Stimulated activated CD8-positive, alpha-beta memory T cell treated with anti-CD3 and anti-CD28 coated beads, Interleukin-4, amount 100 ng/mL, for 1 hour (primary cell): ENCODE measurements around the gene MAPK4.
"Not testable (repeated sequence)": the region's sequence is repeated elsewhere in the genome, so short reads cannot be mapped to it uniquely, and the experiment has no call there.

Source experiments
- DNase-seq, 2 donors: peaks; one replicate each; pipeline ENCODE4 v3.0.0-alpha.2; 2020; ENCODE audit warnings: low read depth in 2 of 2, low spot score in 1 of 2

MAPK4 gene

DNA sequence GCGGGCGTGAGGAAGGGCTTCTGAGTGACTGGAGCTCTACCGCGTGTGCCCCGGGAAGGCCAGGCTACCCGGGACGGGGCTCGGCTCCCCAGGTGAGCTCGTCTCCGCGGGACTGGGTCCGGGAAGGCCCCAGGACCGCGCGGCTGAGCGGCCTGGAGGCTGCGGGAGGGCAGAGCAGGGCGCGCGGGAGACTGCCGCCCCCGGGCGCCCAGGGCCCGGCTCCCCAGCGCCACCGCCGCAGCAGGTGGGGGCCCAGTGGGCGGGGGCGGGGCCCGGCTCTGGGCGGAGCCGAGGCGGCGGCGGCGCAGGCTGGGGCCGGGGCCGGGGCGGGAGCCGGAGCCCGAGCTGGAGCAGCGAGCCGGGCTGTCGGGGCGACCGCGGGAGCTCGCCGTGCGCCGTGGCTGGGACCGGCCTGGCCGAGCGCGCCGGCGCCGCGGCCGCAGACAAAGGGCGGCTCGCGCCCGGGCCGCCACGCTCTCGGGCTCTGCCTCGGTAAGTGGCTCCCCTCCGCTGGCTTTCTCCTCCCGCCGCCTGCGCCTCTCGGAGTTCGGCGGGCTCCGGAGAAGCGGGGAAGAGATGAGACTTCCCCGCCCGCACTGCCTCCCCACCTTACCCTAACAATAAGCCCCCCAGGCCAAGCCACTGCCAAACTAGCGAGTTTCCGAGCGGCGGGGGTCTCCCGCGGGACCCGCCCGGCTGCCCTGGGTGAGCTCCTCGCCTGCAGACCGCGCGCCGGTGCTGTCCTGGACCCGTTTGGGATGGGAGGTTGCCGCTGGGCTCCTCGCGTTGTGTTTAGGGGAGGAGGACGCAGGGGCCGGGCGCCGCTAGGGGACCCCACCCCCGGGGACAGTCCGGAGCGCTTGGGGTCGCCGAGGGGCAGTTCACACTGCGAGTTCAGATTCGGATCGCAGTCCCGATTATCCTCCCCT, at the start of gene MAPK4:
MAPK4 (plus strand) TSS at position 336 of the 929 bp plus-strand sequence. CDS start 103,872 bp downstream, outside the sequence.
- no peak for DNase-seq

DNA sequence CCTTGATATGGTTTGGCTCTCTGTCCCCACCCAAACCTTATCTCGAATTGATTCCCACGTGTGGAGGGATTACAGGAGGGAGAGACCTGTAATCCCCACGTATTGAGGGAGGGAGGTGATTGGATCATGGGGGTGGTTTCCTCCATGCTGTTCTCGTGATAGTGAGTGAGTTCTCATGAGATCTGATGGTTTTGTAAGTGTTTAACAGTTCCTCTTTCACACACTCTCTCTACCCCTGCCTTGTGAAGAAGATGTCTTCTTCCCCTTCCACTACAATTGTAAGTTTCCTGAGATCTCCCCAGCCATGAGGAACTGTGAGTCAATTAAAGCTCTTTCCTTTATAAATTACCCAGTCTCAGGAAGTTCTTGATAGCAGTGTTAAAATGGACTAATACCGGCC, 42.6 kb upstream of the MAPK4 start:
- DNase-seq: not testable (repeated sequence)

DNA sequence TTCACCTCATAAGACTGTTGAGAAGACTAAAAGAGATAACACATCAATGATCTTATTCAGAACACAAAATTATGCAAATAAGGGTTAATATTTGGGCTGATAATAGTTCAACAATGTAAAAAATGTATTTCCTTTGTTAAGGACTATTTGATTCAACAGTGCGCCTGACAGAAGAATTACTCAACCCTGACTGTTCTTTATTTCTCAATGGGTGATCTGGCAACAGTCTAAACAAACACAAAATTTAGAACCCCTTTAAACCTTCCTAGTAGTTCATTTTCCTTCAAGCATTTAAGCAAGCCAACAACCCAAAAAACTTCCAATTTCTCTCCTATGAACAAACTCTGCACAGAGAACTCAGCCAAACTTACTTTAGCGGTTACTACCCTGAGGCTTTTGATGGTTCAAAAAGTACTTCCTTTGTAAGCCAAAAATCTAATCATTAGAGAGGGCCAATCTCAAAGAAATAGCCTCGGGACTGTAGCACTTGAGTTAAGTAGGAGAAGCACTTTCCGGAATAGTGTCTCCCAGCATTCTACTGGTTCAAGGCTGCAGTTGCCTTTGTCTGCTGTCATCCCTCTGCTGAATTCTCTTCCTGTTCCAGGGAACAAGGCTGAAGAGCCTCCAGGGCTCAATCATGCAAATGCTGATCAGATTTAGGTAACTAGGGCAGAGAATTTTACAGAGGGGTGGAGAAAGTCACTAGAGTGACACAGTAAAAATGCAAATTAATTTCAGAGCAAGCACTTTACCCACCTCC, 40.9 kb upstream of the MAPK4 start:
- DNase-seq: no peak

- no peak for DNase-seq
Observed at GRCh38 chr18:50523165-50523564, 36.7 kb upstream of the MAPK4 start.

DNA sequence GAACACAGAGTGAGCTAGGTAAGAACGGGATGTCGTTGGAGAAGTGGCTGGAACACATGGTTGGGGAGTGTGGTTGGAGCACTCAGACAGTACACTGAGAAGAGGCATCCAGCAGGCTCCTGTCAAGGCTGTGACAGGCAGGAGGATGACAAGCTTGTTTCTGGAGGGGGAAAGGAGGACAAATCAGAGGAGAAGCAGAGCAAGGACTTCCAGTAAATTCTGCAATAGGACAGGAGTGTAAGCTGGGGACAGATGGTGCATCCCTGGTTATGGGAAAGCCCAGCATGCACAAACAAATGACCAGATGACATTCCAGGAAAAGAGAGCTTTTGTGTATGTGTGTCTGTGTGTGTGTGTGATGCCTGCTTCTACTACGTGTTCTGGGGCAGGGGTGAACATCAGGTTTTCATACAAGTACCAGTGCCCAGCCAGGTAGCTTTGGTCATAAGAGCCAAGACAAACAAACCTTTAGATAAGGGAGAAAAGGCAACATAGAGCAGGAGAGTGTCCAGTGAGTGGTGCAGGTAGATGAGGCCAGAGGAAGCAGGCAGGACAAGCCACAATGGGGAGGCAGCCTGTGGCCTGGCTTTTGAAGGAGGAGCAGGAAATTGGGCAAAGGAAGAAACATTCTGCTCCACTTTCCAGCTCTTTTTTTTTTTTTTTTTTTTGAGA, 32.1 kb upstream of the MAPK4 start:
- no peak for DNase-seq

DNA sequence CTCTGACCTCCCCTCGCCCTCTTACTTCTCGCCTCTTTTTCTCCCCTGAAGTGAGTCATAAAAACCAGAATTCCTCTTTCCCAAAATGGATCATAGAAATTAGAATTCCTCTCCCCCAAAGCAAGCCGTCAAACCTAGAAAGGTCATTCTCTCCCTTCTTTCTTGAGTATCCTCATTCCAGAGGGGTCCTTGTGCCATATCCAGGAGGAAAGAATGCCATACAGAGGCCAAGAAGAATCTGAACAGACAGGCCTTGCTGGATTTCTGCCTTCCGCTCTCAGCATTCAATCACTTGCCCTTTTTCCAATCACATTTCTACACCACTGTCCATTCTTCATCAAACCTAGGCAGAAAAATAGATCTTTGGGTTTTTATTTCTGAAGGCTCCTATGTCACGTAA, 31.1 kb upstream of the MAPK4 start:
- DNase-seq: no peak

DNA sequence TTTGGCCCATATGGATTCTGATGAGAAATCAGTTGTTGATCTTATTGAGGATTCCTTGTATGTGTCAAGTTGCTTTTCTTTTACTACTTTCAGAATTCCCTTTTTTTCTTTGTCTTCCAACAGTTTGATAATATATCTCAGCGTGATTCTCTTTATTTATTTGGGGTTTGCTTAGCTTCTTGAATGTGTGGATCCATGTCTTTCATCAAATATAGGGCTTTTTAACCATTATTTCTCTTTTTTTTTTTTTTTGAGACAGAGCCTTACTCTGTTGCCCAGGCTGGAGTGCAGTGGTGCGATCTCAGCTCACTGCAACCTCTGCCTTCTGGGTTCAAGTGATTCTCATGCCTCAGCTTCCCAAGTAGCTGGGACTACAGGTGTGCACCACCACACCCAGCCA, 26.1 kb upstream of the MAPK4 start:
- DNase-seq: not testable (repeated sequence)

GRCh38 chr18:50544476-50544875, 15.4 kb upstream of the MAPK4 start:
- not testable (repeated sequence) for DNase-seq

DNA sequence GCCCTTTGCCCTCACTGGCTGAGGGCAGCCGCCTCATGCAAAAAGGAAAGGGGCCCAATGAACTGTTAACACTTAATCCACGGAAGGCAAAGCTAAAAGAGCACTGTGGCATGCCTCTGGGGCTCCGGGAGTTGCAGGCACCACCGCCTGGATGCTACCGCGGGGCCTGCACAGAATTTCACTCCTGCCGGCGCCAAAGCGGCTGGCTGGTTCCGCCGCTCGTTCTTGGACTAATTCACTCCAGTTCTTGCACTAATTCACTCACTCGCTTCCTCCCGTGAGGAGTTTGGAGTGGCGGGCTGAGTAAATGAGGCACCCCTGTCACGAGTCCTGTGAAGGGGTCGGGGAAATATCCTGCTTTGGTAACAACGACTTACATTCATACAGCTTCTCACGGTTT, 14.0 kb upstream of the MAPK4 start:
- no peak for DNase-seq

DNA sequence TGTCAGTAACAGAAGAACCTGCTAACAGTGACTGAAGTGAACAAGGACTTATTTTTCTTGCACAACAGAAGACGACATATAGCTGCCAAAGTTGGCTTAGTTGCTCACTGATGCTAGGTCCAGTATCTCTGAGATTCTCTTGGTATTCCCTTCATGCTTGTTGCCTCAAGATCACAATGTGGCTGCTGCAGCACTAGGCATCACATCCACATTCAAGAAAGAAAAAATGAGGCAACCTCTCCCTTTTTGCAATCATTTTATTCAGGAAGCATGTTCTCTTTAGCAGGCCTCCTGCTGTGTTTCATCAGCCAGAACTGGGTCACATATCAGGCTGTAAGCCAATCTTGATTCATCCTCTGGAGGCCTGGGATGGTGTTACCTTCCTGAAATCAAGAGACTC, 11.7 kb upstream of the MAPK4 start:
- DNase-seq: no peak

- DNase-seq: not testable (repeated sequence)
Observed at GRCh38 chr18:50551651-50552050, 8.2 kb upstream of the MAPK4 start.

DNA sequence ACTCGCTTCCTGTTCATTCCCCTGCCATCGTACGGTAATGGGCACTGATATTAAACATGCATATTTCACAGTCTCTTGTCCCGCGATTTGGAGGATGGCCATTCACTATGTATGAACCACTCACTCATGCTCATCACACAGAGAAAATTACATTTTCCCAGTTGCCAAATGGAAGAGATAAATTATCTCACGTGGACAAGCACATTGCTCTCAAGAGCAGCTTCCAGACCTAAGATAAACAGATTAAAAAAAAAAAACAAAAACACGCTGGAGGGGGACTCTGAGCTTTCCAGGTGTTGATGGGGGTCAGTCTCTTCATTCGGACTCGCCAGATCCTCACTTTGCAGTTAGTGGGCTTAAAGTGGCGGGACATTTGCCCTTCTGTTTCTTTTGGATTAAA, 1.7 kb upstream of the MAPK4 start:
- DNase-seq: no peak

GRCh38 chr18:50558948-50559751, 737 bp upstream of the MAPK4 start:
- DNase-seq: no peak

- no peak for DNase-seq
Observed at GRCh38 chr18:50560681-50561629, 1.1 kb downstream of the MAPK4 start.

DNA sequence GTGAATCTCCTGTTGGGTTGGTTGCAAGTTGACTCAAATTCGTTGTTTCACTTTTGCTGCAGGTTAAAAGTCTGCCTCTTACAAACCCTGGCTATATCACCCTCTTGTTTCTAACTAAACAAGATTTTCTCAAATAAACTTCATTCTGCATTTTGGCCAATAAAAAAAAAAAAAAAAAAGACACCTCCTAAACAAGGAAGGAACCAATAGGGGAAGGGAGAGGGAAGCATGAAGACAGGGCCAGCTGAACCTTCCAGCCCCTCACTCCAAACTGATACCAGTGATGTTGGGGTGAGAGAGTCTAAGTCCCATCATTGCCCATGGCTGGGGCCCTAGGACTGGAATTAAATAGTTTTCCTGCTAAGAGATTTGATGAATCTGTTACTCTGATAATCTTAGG, 2.4 kb downstream of the MAPK4 start:
- not testable (repeated sequence) for DNase-seq

- DNase-seq: no peak
Observed at GRCh38 chr18:50562686-50563085, 2.8 kb downstream of the MAPK4 start.

DNA sequence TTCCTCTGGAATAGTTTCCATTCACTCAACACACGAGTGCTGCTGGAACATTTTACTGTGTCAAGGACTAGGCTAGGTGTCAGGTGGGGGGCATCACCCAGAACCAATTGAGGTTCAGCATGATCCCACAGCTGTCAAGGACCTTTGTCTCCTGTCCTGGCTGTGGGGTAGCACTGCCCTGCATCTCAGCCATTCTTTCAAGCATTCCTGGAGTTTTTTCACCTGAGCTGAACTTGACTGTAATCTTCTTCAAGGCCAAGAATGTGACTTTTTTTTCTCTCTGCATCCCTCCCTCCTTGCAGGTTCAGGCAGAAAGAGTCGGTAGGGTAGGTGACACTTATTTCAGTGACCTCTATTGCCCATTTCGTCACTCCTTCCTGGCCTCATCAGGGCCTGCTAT, 3.5 kb downstream of the MAPK4 start:
- DNase-seq: no peak

- no peak for DNase-seq
Observed at GRCh38 chr18:50569930-50570329, 10.0 kb downstream of the MAPK4 start.

GRCh38 chr18:50571606-50572005, 11.7 kb downstream of the MAPK4 start:
- no peak for DNase-seq

DNA sequence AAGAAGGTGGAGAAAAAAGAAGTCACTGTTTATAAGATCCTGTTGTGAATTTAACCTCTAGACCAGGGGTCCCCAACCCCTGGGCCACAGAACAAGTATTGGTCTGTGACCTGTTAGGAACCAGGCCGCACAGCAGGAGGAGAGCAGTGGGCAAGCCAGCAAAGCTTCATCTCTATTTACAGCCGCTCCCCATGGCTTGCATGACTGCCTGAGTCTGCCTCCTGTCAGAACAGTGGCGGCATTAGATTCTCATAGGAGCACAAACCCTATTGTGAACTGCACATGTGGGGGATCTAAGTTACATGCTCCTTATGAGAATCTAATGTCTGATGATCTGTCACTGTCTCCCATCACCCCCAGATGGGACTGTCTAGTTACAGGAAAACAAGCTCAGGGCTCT, 13.3 kb downstream of the MAPK4 start:
- not testable (repeated sequence) for DNase-seq
